Erythroblast (primary cell): ENCODE measurements around the gene THOC6.
A peak's percentile ranks its signal among the peaks of the same experiment; 100 is the strongest.

Experiments
- DNase-seq, 2 experiments: peaks; one replicate each; lab custom pipeline; 2025; lab: John Stamatoyannopoulos, UW
- GATA1 ChIP-seq: IDR thresholded peaks from 2 replicates; pipeline ENCODE4 v1.6.1; 2011; ENCODE audit warnings: low read depth, mild to moderate bottlenecking, control low read depth, low read length, moderate library complexity
- POLR2A ChIP-seq: IDR thresholded peaks from 2 replicates; pipeline ENCODE4 v1.6.1; 2011; ENCODE audit warnings: mild to moderate bottlenecking, low read length

THOC6 gene

DNA sequence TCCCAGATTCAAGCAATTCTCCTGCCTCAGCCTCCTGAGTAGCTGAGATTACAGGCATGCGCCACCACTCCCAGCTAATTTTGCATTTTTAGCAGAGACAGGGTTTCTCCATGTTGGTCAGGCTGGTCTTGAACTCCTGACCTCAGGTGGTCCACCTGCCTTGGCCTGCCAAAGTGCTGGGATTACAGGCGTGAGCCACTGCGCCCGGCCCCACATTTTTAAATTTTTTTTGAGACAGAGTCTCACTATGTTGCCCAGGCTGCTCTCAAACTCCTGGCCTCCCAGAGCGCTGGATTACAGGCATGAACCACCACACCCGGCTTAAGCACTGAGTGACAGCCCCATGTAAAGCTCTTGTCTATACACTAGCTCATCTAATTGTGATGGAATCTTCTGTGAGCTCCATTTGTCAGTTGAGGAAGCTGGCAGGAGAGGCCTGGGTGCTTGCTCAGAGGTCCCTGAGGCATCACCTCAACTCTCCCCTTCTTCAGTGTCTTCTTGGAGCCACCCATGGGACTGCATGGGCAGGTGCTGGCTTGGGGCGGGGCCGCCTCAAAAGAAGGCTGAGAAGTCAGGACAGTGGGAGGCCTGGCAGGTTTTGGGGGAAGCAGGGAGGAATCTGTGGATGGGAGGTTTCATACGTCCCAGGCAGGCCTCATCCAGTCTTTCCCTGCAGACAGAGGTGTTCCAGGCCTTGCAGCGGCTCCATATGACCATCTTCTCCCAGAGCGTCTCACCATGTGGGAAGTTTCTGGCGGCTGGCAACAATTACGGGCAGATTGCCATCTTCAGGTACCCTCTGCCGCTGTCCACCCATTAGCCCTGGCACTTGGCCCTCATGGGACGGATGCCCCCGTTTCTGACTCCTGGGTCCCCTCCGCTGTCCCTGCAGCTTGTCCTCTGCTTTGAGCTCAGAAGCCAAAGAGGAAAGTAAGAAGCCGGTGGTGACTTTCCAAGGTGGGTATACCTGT lies 1.5 kb downstream of the THOC6 start:
- no peak for DNase-seq
- TF ChIP-seq GATA1 (no peak), POLR2A (no peak)

DNA sequence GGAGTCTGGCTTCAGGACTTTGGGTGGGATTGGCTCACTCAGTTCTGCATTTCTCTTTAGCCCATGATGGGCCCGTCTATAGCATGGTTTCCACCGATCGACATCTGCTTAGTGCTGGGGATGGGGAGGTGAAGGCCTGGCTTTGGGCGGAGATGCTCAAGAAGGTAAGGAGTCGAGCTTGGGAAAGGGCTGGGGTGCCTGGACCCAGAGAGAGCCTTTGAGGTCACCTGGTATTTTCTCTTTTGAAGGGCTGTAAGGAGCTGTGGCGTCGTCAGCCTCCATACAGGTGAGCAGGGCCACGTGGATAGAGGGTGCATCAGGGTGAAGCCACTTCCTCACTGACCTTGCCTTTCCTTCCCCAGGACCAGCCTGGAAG lies 2.2 kb downstream of the THOC6 start:
- DNase-seq = no peak
- no peak for TF ChIP-seq GATA1
- TF ChIP-seq POLR2A = no peak

- no peak for TF ChIP-seq POLR2A
- no peak for TF ChIP-seq GATA1
- DNase-seq = no peak
These were observed 3.0 kb downstream of the THOC6 start for GRCh38 chr16:3026609-3027488.

DNA sequence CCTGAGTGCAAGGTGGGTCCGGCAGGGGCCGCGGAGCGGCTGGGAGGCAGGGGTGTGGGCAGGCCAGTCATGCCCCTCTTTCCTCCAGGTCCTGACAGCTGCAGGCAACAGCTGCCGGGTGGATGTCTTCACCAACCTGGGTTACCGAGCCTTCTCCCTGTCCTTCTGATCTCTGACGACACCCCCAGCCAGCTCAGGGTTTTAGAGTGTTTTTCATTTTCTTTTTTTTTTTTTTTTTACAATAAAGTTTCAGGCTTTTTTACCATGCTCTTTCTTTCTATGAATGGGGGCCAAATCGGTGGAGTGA lies 3.6 kb downstream of the THOC6 start:
- no peak for DNase-seq
- no peak for TF ChIP-seq GATA1
- TF ChIP-seq POLR2A = no peak

GRCh38 chr16:3027983-3028715 lies 4.3 kb downstream of the THOC6 start:
- TF ChIP-seq POLR2A (no peak), GATA1 (no peak)
- peak; percentile 86 to 92 for DNase-seq

DNA sequence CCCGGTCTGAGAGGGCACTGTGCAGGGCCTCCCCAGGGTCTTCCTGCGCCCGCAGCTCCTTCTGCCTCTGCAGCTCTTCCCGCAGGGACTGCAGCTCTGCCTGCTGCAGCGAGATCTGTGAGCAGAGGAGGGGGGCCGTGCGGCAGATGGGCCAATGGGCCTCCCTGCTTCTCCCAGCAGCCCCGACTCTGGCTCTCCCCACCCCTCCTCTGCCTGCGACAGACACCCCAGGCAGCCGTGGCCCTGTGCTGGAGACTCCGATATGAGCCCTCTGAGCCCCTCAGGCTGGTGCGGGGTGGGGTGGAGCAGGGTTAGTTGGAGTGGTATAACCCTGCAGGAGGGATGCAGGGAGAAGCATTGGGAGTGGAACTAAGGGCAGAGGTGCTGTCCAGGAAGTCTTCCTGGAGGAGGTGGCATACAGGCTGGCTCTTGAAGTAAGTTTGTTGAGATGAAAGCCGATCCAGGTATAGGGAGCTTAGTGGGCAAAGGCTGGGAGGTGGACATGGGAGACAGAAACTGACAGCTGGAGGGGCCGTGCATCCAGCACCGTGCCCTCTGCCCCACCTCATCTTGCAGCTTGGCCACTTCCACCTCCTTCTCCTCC lies 5.0 kb downstream of the THOC6 start:
- TF ChIP-seq GATA1 (no peak), POLR2A (no peak)
- DNase-seq = no peak

DNA sequence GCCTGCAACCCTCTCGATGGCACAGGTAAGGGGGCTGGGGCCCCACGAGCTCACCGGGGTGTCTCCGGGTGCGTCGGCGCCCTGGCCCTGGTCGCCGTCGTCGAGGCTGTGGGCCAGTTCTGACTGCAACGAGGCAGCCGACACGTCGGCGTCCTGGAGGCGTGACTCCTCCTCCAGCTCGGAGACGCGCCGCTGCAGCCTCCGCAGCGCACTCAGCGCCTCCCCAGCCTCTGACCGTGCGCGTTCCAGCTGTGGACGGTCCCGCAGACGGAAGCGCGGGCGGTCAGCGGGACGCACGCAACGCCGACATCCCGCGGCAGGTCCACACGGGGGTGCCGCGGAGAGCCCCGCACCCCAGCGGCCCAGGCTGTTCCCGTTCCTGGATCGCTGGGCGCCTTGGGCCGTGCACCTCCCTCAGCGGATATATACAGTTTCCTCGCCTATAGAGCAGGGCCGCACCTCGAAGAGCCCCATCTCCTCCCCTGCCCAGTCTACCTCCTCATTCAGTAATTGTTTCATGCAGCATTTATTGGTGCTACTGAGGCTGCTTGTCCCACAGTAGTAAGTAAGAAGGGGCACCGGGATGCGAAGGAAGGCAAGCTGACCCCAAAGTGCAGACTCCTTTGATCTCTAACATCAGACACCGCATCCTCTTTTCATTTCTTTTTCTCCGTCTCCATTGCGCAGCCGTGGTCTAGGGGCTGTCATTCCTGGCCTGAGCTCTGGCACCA lies 5.8 kb downstream of the THOC6 start:
- peak; percentile 22 to 31 for DNase-seq
- no peak for TF ChIP-seq POLR2A
- TF ChIP-seq GATA1 = no peak

- no peak for DNase-seq
- TF ChIP-seq GATA1 (no peak), POLR2A (no peak)
These were observed 6.7 kb downstream of the THOC6 start for GRCh38 chr16:3030222-3031212.

DNA sequence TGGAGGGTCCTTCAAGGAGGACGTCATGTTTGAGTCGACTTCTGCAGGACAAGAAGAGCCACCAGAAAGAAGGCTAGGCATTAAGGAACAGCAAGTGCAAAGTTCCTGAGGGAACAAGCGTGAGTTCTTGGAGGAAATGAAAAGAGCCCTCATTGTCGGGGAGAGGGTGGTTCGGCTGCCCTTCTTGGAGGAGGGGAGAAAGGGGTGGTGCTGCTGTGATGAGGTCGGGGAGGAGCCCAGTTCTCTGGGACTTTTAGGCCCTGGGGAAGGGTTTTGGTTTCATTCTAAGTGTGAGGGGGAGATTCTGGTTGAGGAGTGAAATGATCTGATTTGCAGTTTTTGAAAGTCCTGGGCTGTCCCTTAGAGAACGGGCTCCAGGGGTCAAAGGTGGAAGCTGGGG lies 8.8 kb downstream of the THOC6 start:
- TF ChIP-seq POLR2A (no peak), GATA1 (no peak)
- DNase-seq = no peak

DNA sequence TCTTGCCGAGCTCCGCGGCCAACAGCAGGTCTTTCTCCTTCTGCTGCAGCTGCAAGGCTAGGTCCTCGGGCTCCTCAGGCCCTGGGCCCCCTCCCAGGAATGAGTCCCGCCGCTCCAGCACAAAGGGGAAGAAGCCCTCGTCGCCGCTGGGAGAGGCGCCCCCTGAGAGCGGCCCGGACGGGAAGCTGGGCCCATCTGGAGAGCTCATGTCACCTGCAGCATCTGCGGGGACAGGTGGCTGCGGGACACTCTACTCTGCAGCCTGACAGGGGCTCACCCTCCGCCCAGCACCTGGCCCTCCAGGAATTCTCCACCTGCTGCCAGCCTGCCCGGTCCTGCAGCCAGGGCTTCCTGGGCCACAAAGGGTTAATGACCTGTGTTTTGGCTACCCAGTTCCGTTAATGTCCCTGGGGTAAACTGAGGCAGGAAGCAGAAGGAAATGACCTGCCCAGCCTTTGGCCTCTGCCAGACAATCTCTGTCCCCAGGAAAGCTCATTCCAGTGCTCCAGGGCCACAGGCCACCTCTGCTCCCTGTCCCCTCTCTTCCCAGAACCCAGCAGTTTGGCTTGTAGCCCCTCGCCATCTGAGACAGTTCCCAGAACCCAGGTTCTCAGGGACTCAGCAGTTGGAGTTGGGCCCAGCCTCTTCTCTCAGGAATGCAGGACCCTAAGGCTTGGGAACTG lies 11.6 kb downstream of the THOC6 start:
- no peak for DNase-seq
- TF ChIP-seq GATA1 = no peak
- no peak for TF ChIP-seq POLR2A

- TF ChIP-seq GATA1 = no peak
These were observed 12.3 kb downstream of the THOC6 start for GRCh38 chr16:3035972-3036725.

More at GRCh38 chr16:3035972-3036725, 12.3 kb downstream of the THOC6 start:
- no peak for DNase-seq
